COLO668 (cell line): Measurements from ENCODE around the gene KLRF2.
"Not testable (repeated sequence)": the region's sequence is repeated elsewhere in the genome, so short reads cannot be mapped to it uniquely, and the experiment has no call there.

Experiments
- DNase-seq: peaks from one replicate; lab custom pipeline; 2025; ENCODE audit not compliant: unreplicated experiment; lab: John Stamatoyannopoulos, UW

KLRF2 gene

GRCh38 chr12:9881246-9881645 is at the start of gene KLRF2:
Gene KLRF2, plus strand, starts transcription at chr12:9881489. Its CDS starts 107 bp downstream, at chr12:9881596.
- no peak for DNase-seq

- no peak for DNase-seq
Measured at GRCh38 chr12:9831720-9832119, 49.6 kb upstream of the KLRF2 start.

- no peak for DNase-seq
Measured at GRCh38 chr12:9843407-9843806, 37.9 kb upstream of the KLRF2 start.

- DNase-seq: no peak
Measured at GRCh38 chr12:9848899-9849298, 32.4 kb upstream of the KLRF2 start.

GRCh38 chr12:9851050-9851449 is 30.2 kb upstream of the KLRF2 start:
- no peak for DNase-seq

- no peak for DNase-seq
Measured at GRCh38 chr12:9851927-9852326, 29.4 kb upstream of the KLRF2 start.

GRCh38 chr12:9856151-9856550 is 25.1 kb upstream of the KLRF2 start:
- DNase-seq: no peak

GRCh38 chr12:9856894-9857293 is 24.4 kb upstream of the KLRF2 start:
- DNase-seq: no peak

GRCh38 chr12:9858135-9858534 is 23.2 kb upstream of the KLRF2 start:
- DNase-seq: no peak

- DNase-seq: no peak
Measured at GRCh38 chr12:9864913-9865675, 16.2 kb upstream of the KLRF2 start.

- DNase-seq: no peak
Measured at GRCh38 chr12:9866860-9867269, 14.4 kb upstream of the KLRF2 start.

- no peak for DNase-seq
Measured at GRCh38 chr12:9867531-9867930, 13.8 kb upstream of the KLRF2 start.

GRCh38 chr12:9868311-9868801 is 12.9 kb upstream of the KLRF2 start:
- DNase-seq: no peak

GRCh38 chr12:9868951-9869306 is 12.4 kb upstream of the KLRF2 start:
- no peak for DNase-seq

- DNase-seq: no peak
Measured at GRCh38 chr12:9869307-9870161, 11.8 kb upstream of the KLRF2 start, which contains the start of gene CLEC2B. Gene CLEC2B, minus strand, starts transcription at chr12:9869354.

GRCh38 chr12:9870286-9870866 is 10.9 kb upstream of the KLRF2 start:
- DNase-seq: no peak

GRCh38 chr12:9872162-9872561 is 9.1 kb upstream of the KLRF2 start:
- DNase-seq: no peak

- no peak for DNase-seq
Measured at GRCh38 chr12:9872742-9873141, 8.5 kb upstream of the KLRF2 start.

GRCh38 chr12:9876120-9876519 is 5.2 kb upstream of the KLRF2 start:
- DNase-seq: not testable (repeated sequence)

- no peak for DNase-seq
Measured at GRCh38 chr12:9880532-9881078, 684 bp upstream of the KLRF2 start.

- no peak for DNase-seq
Measured at GRCh38 chr12:9881988-9882387, 699 bp downstream of the KLRF2 start.
